Activated T-helper 17 cell treated with anti-CD3 and anti-CD28 coated beads, Interleukin-2, amount 50 U/mL, for 72 hours (primary cell): Measurements from ENCODE around the gene NOP9. TPM values are rescaled to one million over a fixed set of nuclear protein-coding genes. Genes with fewer than 3 reads are reported as not detected.
"Not testable (repeated sequence)": the region's sequence is repeated elsewhere in the genome, so short reads cannot be mapped to it uniquely, and the experiment has no call there.

Source experiments
- ATAC-seq: fragments of 150-1000 bp; cut with Tn5 transposase; replicated peaks from 2 replicates; pipeline ENCODE4 v1.10.0; 2021; ENCODE audit warnings: mild to moderate bottlenecking, moderate library complexity
- H3K27ac Mint-ChIP-seq: one replicate; pipeline ENCODE4 v1.8.0; 2022; ENCODE audit warnings: mixed read lengths
- H3K27me3 Mint-ChIP-seq: one replicate; pipeline ENCODE4 v1.8.0; 2022; ENCODE audit warnings: mixed read lengths
- H3K36me3 Mint-ChIP-seq: one replicate; pipeline ENCODE4 v1.8.0; 2022; ENCODE audit warnings: low read depth, mild to moderate bottlenecking, mixed read lengths
- H3K4me1 Mint-ChIP-seq: one replicate; pipeline ENCODE4 v1.8.0; 2022; ENCODE audit warnings: mixed read lengths
- H3K4me3 Mint-ChIP-seq: one replicate; pipeline ENCODE4 v1.8.0; 2022; ENCODE audit warnings: mild to moderate bottlenecking, mixed read lengths
- H3K9me3 Mint-ChIP-seq: one replicate; pipeline ENCODE4 v1.8.0; 2022; ENCODE audit warnings: mixed read lengths
- total RNA-seq, 2 donors: library from RNA; stranded (reverse); gene quantifications; one replicate each; pipeline ENCODE4 v1.2.3, GENCODE V29; 2022

Gene NOP9
- total RNA-seq, 2 donors from 2014 or later, result 21.2 to 42.2 TPM

DNA sequence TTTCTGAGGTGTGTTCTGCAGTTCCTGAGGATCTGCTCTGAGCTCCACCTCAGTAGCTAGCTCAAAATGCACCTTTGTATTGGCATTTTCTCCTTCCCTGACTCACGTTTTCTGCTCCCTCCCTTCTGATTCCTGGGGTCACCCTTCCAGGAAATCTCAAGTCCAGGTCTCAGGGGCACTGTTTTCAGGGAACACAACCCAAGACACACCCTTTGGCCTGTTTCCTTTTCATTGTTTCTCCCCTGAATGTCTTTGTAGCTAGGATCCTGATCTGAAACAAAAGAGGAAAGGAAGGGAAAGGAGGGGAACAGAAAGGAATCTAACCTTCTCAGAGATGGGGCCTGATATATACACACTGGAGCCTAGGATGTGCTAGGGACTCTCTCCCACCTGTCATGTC lies 47.5 kb downstream of the NOP9 start:
- no peak for ATAC-seq
- peaks cover 26% of the 10 kb centered on the region for H3K27me3 Mint-ChIP-seq
- no peaks in the 10 kb centered on the region for H3K36me3 Mint-ChIP-seq
- H3K27ac Mint-ChIP-seq, result no peak overlapping the region
- H3K4me3 Mint-ChIP-seq, result no peak overlapping the region
- H3K4me1 Mint-ChIP-seq, result no peaks in the 10 kb centered on the region
- no peaks in the 10 kb centered on the region for H3K9me3 Mint-ChIP-seq

DNA sequence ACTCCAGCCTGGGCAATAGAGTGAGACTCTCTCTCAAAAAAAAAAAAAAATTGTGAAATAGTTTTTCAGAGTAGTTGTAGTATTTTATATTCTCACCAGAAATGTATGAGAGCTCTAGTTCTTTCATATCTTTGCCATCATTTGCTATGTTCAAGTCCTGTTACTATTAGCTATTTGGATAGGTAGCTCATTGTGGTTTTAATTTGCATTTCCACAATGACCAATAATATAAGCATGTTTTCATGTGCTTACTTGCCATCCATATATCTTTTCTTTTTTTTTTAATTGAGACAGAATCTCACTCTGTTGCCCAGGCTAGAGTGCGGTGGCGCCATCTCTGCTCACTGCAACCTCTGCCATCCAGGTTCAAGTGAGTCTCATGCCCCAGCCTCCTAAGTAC lies 48.5 kb downstream of the NOP9 start:
- no peak overlapping the region for H3K4me3 Mint-ChIP-seq
- H3K36me3 Mint-ChIP-seq, result no peaks in the 10 kb centered on the region
- no peaks in the 10 kb centered on the region for H3K4me1 Mint-ChIP-seq
- H3K27ac Mint-ChIP-seq, result no peak overlapping the region
- ATAC-seq, result no peak
- H3K27me3 Mint-ChIP-seq, result peaks cover 29% of the 10 kb centered on the region
- H3K9me3 Mint-ChIP-seq, result no peaks in the 10 kb centered on the region

DNA sequence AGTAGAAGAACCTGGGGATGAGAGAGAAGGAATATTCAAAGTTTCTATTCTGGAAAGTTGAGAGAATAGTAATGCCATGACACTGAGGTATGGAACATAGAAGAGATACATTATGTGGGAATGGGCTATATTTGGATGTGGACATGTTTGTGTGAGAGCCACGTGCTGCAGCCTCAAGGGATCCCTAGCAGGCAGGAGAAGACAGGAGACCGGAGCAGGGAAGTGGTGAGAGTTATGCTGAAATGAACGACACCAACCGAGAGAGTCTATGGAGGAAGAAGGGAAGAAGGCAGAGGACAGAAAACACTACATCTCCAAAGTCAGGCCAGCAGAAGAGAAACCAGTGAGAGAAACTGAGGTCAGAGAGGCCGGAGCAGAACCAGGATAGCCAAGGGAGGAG lies 50.1 kb downstream of the NOP9 start:
- Mint-ChIP-seq H3K36me3 (no peaks in the 10 kb centered on the region), H3K4me3 (no peak overlapping the region), H3K27ac (no peak overlapping the region), H3K9me3 (no peaks in the 10 kb centered on the region), H3K27me3 (peaks cover 25% of the 10 kb centered on the region), H3K4me1 (no peaks in the 10 kb centered on the region)
- ATAC-seq, result no peak

DNA sequence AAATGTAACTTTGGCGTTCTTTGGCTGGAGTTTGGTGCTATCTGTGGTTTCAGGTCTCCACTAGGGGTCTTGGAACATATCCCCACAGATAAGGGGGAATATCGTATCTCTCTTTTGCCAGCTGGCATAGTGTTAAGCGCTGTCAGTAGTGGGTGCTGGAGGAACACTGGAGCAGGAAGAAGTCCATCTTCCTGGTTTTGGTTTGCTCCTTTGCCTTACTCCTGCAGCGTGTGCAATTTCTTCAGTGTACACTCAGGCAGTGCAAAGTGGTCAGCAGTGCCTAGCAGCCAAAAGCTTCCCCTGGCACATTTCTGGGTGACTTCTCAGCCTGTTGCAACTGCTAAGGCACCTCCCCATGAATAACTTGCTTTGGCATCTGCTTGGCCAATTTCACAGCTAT lies 51.9 kb downstream of the NOP9 start:
- H3K36me3 Mint-ChIP-seq, result no peaks in the 10 kb centered on the region
- H3K27me3 Mint-ChIP-seq, result peaks cover 17% of the 10 kb centered on the region
- no peak overlapping the region for H3K27ac Mint-ChIP-seq
- ATAC-seq, result no peak
- no peaks in the 10 kb centered on the region for H3K9me3 Mint-ChIP-seq
- H3K4me1 Mint-ChIP-seq, result no peaks in the 10 kb centered on the region
- no peak overlapping the region for H3K4me3 Mint-ChIP-seq

DNA sequence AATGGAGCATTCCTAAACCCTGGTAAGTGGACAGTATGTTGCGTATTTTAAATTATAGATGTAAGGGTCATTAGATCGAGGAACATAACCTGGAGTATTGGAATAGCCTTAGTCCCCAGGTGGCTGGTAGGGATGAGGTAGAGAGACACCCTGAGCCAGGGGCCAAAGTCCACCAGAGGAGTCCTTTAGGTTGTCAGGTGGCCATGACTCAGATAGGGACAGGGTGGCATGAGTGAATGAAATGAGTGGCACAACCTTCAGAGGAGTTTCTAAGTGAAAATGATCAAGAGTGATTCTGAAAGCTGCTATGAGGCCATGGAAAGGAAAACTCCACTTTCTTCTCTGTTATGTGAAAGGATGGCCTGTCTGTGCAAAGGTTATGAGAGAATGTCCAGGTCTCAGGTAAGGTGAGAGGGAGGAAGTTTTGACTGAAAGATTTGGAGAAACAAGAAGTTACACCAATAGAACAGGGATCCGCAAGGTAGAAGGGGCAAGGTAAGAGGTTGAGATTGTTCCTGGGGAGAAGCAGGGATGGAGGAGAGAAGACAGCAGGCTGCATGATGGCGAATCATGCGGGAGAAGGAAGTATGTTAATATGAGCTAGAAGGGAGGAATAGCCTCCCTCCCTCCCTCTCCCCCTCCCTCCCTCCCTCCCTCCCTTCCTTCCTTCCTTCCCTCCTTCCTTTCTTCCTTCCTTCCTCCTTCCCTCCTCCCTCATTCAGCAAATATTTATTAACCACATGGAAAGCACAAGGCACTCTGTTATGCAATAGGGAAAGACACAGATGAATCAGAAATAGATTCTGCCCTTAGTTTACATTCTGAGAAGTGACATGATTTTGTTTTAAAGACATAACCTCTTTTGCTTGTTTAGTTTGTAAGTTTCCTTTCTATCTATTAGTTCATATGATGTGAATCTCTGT lies 54.2 kb downstream of the NOP9 start:
- peak; percentile 34 for ATAC-seq
- peaks cover 21% of the 10 kb centered on the region for H3K27me3 Mint-ChIP-seq
- H3K9me3 Mint-ChIP-seq, result no peaks in the 10 kb centered on the region

DNA sequence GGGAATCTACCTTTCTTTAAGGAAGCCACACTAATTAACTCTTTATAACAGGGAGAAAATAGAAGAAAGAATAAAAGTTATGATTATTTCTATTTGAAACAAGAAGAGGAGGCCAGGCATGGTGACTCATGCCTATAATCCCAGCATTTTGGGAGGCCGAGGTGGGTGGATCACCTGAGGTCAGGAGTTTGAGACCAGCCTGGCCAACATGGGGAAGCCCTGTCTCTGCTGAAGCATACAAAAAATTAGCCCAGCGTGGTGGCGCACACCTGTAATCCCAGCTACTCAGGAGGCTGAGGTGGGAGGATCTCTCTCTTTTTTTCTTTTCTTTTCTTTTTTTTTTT lies 54.8 kb downstream of the NOP9 start:
- ATAC-seq, H3K27ac Mint-ChIP-seq, H3K9me3 Mint-ChIP-seq, H3K36me3 Mint-ChIP-seq, H3K4me1 Mint-ChIP-seq, H3K4me3 Mint-ChIP-seq: not testable (repeated sequence)
- peaks cover 19% of the 10 kb centered on the region for H3K27me3 Mint-ChIP-seq

More for the DNA sequence above, 54.2 kb downstream of the NOP9 start:
- no peak overlapping the region for H3K4me3 Mint-ChIP-seq
- H3K36me3 Mint-ChIP-seq, result no peaks in the 10 kb centered on the region
- no peaks in the 10 kb centered on the region for H3K4me1 Mint-ChIP-seq
- H3K27ac Mint-ChIP-seq, result no peak overlapping the region

DNA sequence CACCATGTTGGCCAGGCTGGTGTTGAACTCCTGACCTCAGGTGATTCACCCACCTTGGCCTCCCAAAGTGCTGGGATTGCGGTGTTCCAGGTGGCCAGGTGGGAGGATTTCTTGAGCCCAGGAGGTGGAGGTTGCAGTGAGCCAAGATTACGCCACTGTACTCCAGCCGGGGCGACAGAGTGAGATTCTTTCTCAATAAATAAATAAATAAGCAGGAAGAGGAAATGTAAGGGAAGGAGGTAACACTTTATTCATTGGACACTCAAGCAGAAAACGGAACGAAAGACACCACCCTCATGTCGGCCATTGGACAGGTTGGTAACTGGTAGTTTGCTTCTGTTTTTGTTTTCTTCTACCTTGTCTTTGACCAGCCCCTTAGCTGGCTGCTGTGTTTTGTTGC lies 55.4 kb downstream of the NOP9 start:
- H3K4me3 Mint-ChIP-seq, result no peak overlapping the region
- ATAC-seq, result no peak
- no peaks in the 10 kb centered on the region for H3K4me1 Mint-ChIP-seq
- H3K27ac Mint-ChIP-seq, result no peak overlapping the region
- H3K27me3 Mint-ChIP-seq, result peaks cover 14% of the 10 kb centered on the region
- no peaks in the 10 kb centered on the region for H3K36me3 Mint-ChIP-seq
- H3K9me3 Mint-ChIP-seq, result no peaks in the 10 kb centered on the region

DNA sequence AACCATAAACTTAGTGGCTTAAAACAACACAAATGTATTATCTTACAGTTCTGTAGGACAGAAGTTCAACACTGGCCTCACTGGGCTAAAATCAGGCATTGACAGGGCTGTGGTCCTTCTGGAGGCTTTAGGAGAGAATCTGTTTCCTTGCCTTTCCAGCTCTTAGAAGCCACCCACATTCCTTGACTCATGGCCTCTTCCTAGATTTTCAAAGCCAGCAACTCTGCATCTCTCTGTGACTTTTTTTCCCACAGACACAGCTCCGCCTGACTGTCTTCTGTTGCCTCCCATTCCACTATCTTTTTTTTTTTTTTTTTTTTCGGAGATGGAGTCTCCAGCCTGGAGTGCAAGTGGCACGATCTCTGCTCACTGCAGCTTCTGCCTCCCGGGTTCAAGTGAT lies 56.6 kb downstream of the NOP9 start:
- no peak overlapping the region for H3K27ac Mint-ChIP-seq
- peaks cover 13% of the 10 kb centered on the region for H3K27me3 Mint-ChIP-seq
- ATAC-seq, result no peak
- no peaks in the 10 kb centered on the region for H3K4me1 Mint-ChIP-seq
- H3K9me3 Mint-ChIP-seq, result no peaks in the 10 kb centered on the region
- H3K4me3 Mint-ChIP-seq, result no peak overlapping the region
- no peaks in the 10 kb centered on the region for H3K36me3 Mint-ChIP-seq

Other genes with a start within 250 kb of the NOP9 start
- 1 to 10 TPM; 2.1 to 4.2 TPM for gene CARMIL3, start 247.8 kb upstream of the NOP9 start, total RNA-seq
- not detected for gene CPNE6, start 228.3 kb upstream of the NOP9 start, total RNA-seq
- 10 to 100 TPM; 31.4 to 57.6 TPM for gene PCK2, start 205.5 kb upstream of the NOP9 start, total RNA-seq
- gene DCAF11, start 185.1 kb upstream of the NOP9 start, total RNA-seq, result 10 to 100 TPM; 72.4 to 94.8 TPM
- gene NRL, start 184.9 kb upstream of the NOP9 start, total RNA-seq, result 1 to 10 TPM; 1.7 to 2.5 TPM
- gene FITM1, start 169.2 kb upstream of the NOP9 start, total RNA-seq, result under 1 TPM in 1 of 2 donors, not detected in 1; 0.58 TPM
- gene PSME1, start 163.7 kb upstream of the NOP9 start, total RNA-seq, result 100 to 1,000 TPM; 361 to 375 TPM
- 10 to 100 TPM; 31.0 to 43.8 TPM for gene EMC9, start 158.3 kb upstream of the NOP9 start, total RNA-seq
- 100 to 1,000 TPM; 339 to 489 TPM for gene PSME2, start 153.2 kb upstream of the NOP9 start, total RNA-seq
- 10 to 100 TPM; 56.6 to 86.7 TPM for gene RNF31, start 152.4 kb upstream of the NOP9 start, total RNA-seq
- 100 to 1,000 TPM; 106 to 190 TPM for gene IRF9, start 138.6 kb upstream of the NOP9 start, total RNA-seq
- gene REC8, start 127.8 kb upstream of the NOP9 start, total RNA-seq, result 10 to 100 TPM; 35.7 to 58.8 TPM
- gene IPO4, start 111.0 kb upstream of the NOP9 start, total RNA-seq, result 10 to 100 TPM; 34.0 to 78.7 TPM
- 10 to 100 TPM; 28.6 to 33.4 TPM for gene TM9SF1, start 104.4 kb upstream of the NOP9 start, total RNA-seq
- gene TSSK4, start 94.2 kb upstream of the NOP9 start, total RNA-seq, result under 1 TPM in 1 of 2 donors, not detected in 1; 0.82 TPM
- gene CHMP4A, start 86.4 kb upstream of the NOP9 start, total RNA-seq, result 10 to 100 TPM; 62.8 to 69.8 TPM
- 1 to 10 TPM; 4.0 to 7.1 TPM for gene MDP1, start 83.8 kb upstream of the NOP9 start, total RNA-seq
- 100 to 1,000 TPM; 128 to 243 TPM for gene NEDD8, start 67.5 kb upstream of the NOP9 start, total RNA-seq
- 10 to 100 TPM; 73.2 to 85.0 TPM for gene GMPR2, start 66.9 kb upstream of the NOP9 start, total RNA-seq
- 10 to 100 TPM; 61.4 to 76.4 TPM for gene TINF2, start 57.2 kb upstream of the NOP9 start, total RNA-seq
- 10 to 100 TPM; 16.1 to 18.2 TPM for gene TGM1, start 36.7 kb upstream of the NOP9 start, total RNA-seq
- gene RABGGTA, start 28.3 kb upstream of the NOP9 start, total RNA-seq, result 10 to 100 TPM; 61.0 to 68.3 TPM
- 10 to 100 TPM; 12.6 to 14.2 TPM for gene DHRS1, start 70 bp upstream of the NOP9 start, total RNA-seq
- 10 to 100 TPM; 14.9 to 28.1 TPM for gene CIDEB, start 8.1 kb downstream of the NOP9 start, total RNA-seq
- 10 to 100 TPM in 1 of 2 donors, 1 to 10 TPM in 1; 8.7 to 13.5 TPM for gene LTB4R2, start 10.3 kb downstream of the NOP9 start, total RNA-seq
- gene LTB4R, start 11.7 kb downstream of the NOP9 start, total RNA-seq, result 10 to 100 TPM; 11.6 to 21.4 TPM
- 10 to 100 TPM in 1 of 2 donors, 1 to 10 TPM in 1; 2.3 to 10.5 TPM for gene ADCY4, start 35.2 kb downstream of the NOP9 start, total RNA-seq
- 10 to 100 TPM; 12.9 to 17.4 TPM for gene RIPK3, start 40.1 kb downstream of the NOP9 start, total RNA-seq
- under 1 TPM in 1 of 2 donors, not detected in 1; 0.66 TPM for gene NFATC4, start 68.3 kb downstream of the NOP9 start, total RNA-seq
- gene NYNRIN, start 99.2 kb downstream of the NOP9 start, total RNA-seq, result under 1 TPM in 1 of 2 donors, not detected in 1; 0.04 TPM
- 10 to 100 TPM; 11.1 to 14.6 TPM for gene CBLN3, start 129.8 kb downstream of the NOP9 start, total RNA-seq
- 100 to 1,000 TPM in 1 of 2 donors, 10 to 100 TPM in 1; 64.3 to 132 TPM for gene KHNYN, start 130.1 kb downstream of the NOP9 start, total RNA-seq
- gene SDR39U1, start 142.9 kb downstream of the NOP9 start, total RNA-seq, result 10 to 100 TPM; 36.6 to 45.7 TPM
- gene CMA1, start 208.4 kb downstream of the NOP9 start, total RNA-seq, result under 1 TPM in 1 of 2 donors, not detected in 1; 0.80 TPM